BJ (cell line): ENCODE data around the gene FFAR2. TPM values are rescaled to one million over a fixed set of nuclear protein-coding genes. Genes with fewer than 3 reads are reported as not detected.

Experiments
- CTCF ChIA-PET: fragments of 350-600 bp; formaldehyde crosslinking; extraction: SDS; loops from one replicate; lab custom pipeline; 2021; ENCODE audit warnings: antibody characterized with exemption, inconsistent platforms; lab: Yijun Ruan, JAX
- POLR2A ChIA-PET: fragments of 300-600 bp; sonication (Branson Sonifier 250); formaldehyde crosslinking; extraction: SDS; loops from one replicate; lab custom pipeline; 2021; ENCODE audit warnings: antibody characterized with exemption; lab: Charles Lee
- DNase-seq: peaks from one replicate; pipeline ENCODE4 v3.0.0-alpha.2; 2011; ENCODE audit warnings: low read depth
- H3K27me3 ChIP-seq: 2 replicates; pipeline ENCODE4 v1.6.0; 2011; ENCODE audit warnings: low read length; ENCODE audit not compliant: control insufficient read depth, insufficient read depth
- H3K36me3 ChIP-seq: 2 replicates; pipeline ENCODE4 v1.5.1; 2011; ENCODE audit warnings: low read length; ENCODE audit not compliant: control insufficient read depth, insufficient read depth
- H3K4me3 ChIP-seq: 2 replicates; pipeline ENCODE4 v1.5.1; 2011; ENCODE audit warnings: low read depth, mild to moderate bottlenecking, control low read depth, low read length
- CTCF ChIP-seq: IDR thresholded peaks from 2 replicates; pipeline ENCODE4 v1.5.1; 2011; ENCODE audit warnings: low read depth, mild to moderate bottlenecking, control low read depth, inconsistent platforms, low read length, moderate library complexity; ENCODE audit not compliant: insufficient read depth
- polyA plus RNA-seq: library from polyadenylated mRNA; depleted of rRNA; stranded (reverse); fragments of >200 nt; gene quantifications from 2 replicates; pipeline ENCODE4 v1.2.3, GENCODE V29; 2011

FFAR2 gene
- polyA plus RNA-seq, 1 experiment = not detected

GRCh38 chr19:35486268-35486708, 38.2 kb downstream of the FFAR2 start:
- H3K27me3 ChIP-seq = peaks cover 6% of the 10 kb centered on the region
- no peak overlapping the region for H3K4me3 ChIP-seq
- DNase-seq = no peak
- no peak for TF ChIP-seq CTCF
- H3K36me3 ChIP-seq = no peaks in the 10 kb centered on the region; the same call in 1 of the 2 replicates
- CTCF ChIA-PET = interaction anchor here (0.6 to 2.1 kb wide), 8 partner anchors 9 to 173 kb away, joined by 3 to 11 read pairs (median 4); no protein-coding TSS in a partner anchor
- POLR2A ChIA-PET = no interaction called here

- H3K27me3 ChIP-seq = peaks cover 6% of the 10 kb centered on the region
- POLR2A ChIA-PET = no interaction called here
- H3K36me3 ChIP-seq = no peaks in the 10 kb centered on the region; the same call in 1 of the 2 replicates
- CTCF ChIA-PET = interaction anchor here (1.4 to 2.1 kb wide), 3 partner anchors 10 to 135 kb away, joined by 3 to 4 read pairs (median 4); no protein-coding TSS in a partner anchor
- no peak for TF ChIP-seq CTCF
- DNase-seq = no peak
- no peak overlapping the region for H3K4me3 ChIP-seq
Observed at GRCh38 chr19:35487656-35488182, 39.7 kb downstream of the FFAR2 start.

GRCh38 chr19:35488677-35489076, 40.6 kb downstream of the FFAR2 start:
- H3K4me3 ChIP-seq = no peak overlapping the region
- H3K36me3 ChIP-seq = no peaks in the 10 kb centered on the region; the same call in 1 of the 2 replicates
- ChIA-PET POLR2A (no interaction called here), CTCF (interaction anchor here (1.4 kb wide), 1 partner anchor 22 kb away, joined by 4 read pairs; no protein-coding TSS in a partner anchor)
- no peak for TF ChIP-seq CTCF
- no peak for DNase-seq
- peaks cover 6% of the 10 kb centered on the region for H3K27me3 ChIP-seq

GRCh38 chr19:35490364-35490763, 42.3 kb downstream of the FFAR2 start, which contains the start of gene KRTDAP:
Gene KRTDAP, minus strand, starts transcription at chr19:35490464. Its CDS starts 22 bp downstream, at chr19:35490442.
- DNase-seq = no peak
- POLR2A ChIA-PET = no interaction called here
- no peak within 1 kb of the TSS for H3K4me3 ChIP-seq
- H3K27me3 ChIP-seq = peaks cover 6% of the 10 kb centered on the region
- CTCF ChIA-PET = interaction anchor here (0.7 kb wide), 1 partner anchor 220 kb away, joined by 3 read pairs; no protein-coding TSS in a partner anchor
- TF ChIP-seq CTCF = no peak
- H3K36me3 ChIP-seq = no peaks in the 10 kb centered on the region; the same call in 1 of the 2 replicates

- no peak for DNase-seq
- H3K4me3 ChIP-seq = no peak overlapping the region
- POLR2A ChIA-PET = no interaction called here
- no peaks in the 10 kb centered on the region; the same call in 1 of the 2 replicates for H3K36me3 ChIP-seq
- CTCF ChIA-PET = interaction anchor here (1.1 to 2.4 kb wide), 3 partner anchors 19 to 139 kb away, joined by 3 to 9 read pairs (median 6); no protein-coding TSS in a partner anchor
- peaks cover 6% of the 10 kb centered on the region for H3K27me3 ChIP-seq
- no peak for TF ChIP-seq CTCF
Observed at GRCh38 chr19:35491836-35492360, 43.8 kb downstream of the FFAR2 start.
